ENCODE data around the gene ERI3. TPM values are rescaled to one million over a fixed set of nuclear protein-coding genes. Genes with fewer than 3 reads are reported as not detected.

ERI3 gene
- total RNA-seq, 1 donor from 2014 or later: 69.3 TPM

GRCh38 chr1:44328671-44329416 is 26.2 kb downstream of the ERI3 start:
- peak overlapping the region; percentile 58 to 66 for H3K27ac ChIP-seq
- DNase-seq (ENCODE audit: low spot score in 2 of 2): no peak
- intact Hi-C loops (cut with DNase I): loop anchor here (2.0 to 5.0 kb wide), 2 partner anchors 26 to 93 kb away; partner anchors contain the start of gene ERI3
- no peaks in the 10 kb centered on the region for H3K27me3 ChIP-seq
- peaks cover 0 to 18% of the 10 kb centered on the region in 2 donors for H3K4me1 ChIP-seq
- no peak for TF ChIP-seq CTCF (IDR thresholded peaks at IDR 0.05)
- H3K4me3 ChIP-seq: no peak overlapping the region
- peaks cover 2 to 9% of the 10 kb centered on the region in 2 donors for H3K36me3 ChIP-seq
- no peaks in the 10 kb centered on the region for H3K9me3 ChIP-seq

GRCh38 chr1:44327679-44328491 is 27.2 kb downstream of the ERI3 start:
- intact Hi-C loops (cut with DNase I): loop anchor here (1.0 to 5.0 kb wide), 4 partner anchors 19 to 346 kb away; partner anchors contain the start of genes ARMH1, ERI3 and TMEM53
- peak overlapping the region; percentile 58 to 66 for H3K27ac ChIP-seq
- peak; percentile 61 to 98 for DNase-seq (ENCODE audit: low spot score in 2 of 2)
- H3K4me3 ChIP-seq: no peak overlapping the region
- H3K9me3 ChIP-seq: no peaks in the 10 kb centered on the region
- peaks cover 0 to 6% of the 10 kb centered on the region in 2 donors for H3K36me3 ChIP-seq
- peaks cover 0 to 18% of the 10 kb centered on the region in 2 donors for H3K4me1 ChIP-seq
- TF ChIP-seq CTCF (IDR thresholded peaks at IDR 0.05): no peak
- no peaks in the 10 kb centered on the region for H3K27me3 ChIP-seq

GRCh38 chr1:44326821-44327465 is 28.1 kb downstream of the ERI3 start:
- TF ChIP-seq CTCF (IDR thresholded peaks at IDR 0.05): no peak
- DNase-seq (ENCODE audit: low spot score in 2 of 2): no peak
- Histone ChIP-seq H3K4me3 (no peak overlapping the region), H3K36me3 (no peaks in the 10 kb centered on the region), H3K27me3 (no peaks in the 10 kb centered on the region), H3K9me3 (no peaks in the 10 kb centered on the region), H3K27ac (peak overlapping the region; percentile 58 to 66), H3K4me1 (peaks cover 0 to 18% of the 10 kb centered on the region in 2 donors)
- intact Hi-C loops (cut with DNase I): loop anchor here (1.0 to 5.0 kb wide), 3 partner anchors 20 to 347 kb away; partner anchors contain the start of genes ARMH1 and TMEM53

GRCh38 chr1:44326024-44326701 is 28.9 kb downstream of the ERI3 start:
- H3K36me3 ChIP-seq: peaks cover 0 to 5% of the 10 kb centered on the region in 2 donors
- H3K4me1 ChIP-seq: peaks cover 0 to 18% of the 10 kb centered on the region in 2 donors
- no peaks in the 10 kb centered on the region for H3K27me3 ChIP-seq
- intact Hi-C loops (cut with DNase I): loop anchor here (5.0 kb wide), 1 partner anchor 96 kb away; no protein-coding TSS in a partner anchor
- no peak for TF ChIP-seq CTCF (IDR thresholded peaks at IDR 0.05)
- H3K27ac ChIP-seq: no peak overlapping the region
- H3K4me3 ChIP-seq: no peak overlapping the region
- H3K9me3 ChIP-seq: no peaks in the 10 kb centered on the region
- DNase-seq (ENCODE audit: low spot score in 2 of 2): no peak

- intact Hi-C loops (cut with DNase I): loop anchor here (5.0 kb wide), 1 partner anchor 273 kb away; no protein-coding TSS in a partner anchor
- no peak for TF ChIP-seq CTCF (IDR thresholded peaks at IDR 0.05)
- no peaks in the 10 kb centered on the region for H3K9me3 ChIP-seq
- peaks cover 0 to 18% of the 10 kb centered on the region in 2 donors for H3K4me1 ChIP-seq
- no peaks in the 10 kb centered on the region for H3K27me3 ChIP-seq
- no peak for DNase-seq (ENCODE audit: low spot score in 2 of 2)
- H3K4me3 ChIP-seq: no peak overlapping the region
- H3K36me3 ChIP-seq: peaks cover 6 to 24% of the 10 kb centered on the region in 2 donors
- no peak overlapping the region for H3K27ac ChIP-seq
These were observed 31.1 kb downstream of the ERI3 start for GRCh38 chr1:44323947-44324346.
